ENCODE results near the gene ADAMTS12.
"Not testable (repeated sequence)": the region's sequence is repeated elsewhere in the genome, so short reads cannot be mapped to it uniquely, and the experiment has no call there.

The ADAMTS12 gene

GRCh38 chr5:33524476-33524875, 367.3 kb downstream of the ADAMTS12 start:
- no peak for DNase-seq (ENCODE audit: low spot score)

- no peak for DNase-seq (ENCODE audit: low spot score)
Observed at GRCh38 chr5:33523208-33523771, 368.5 kb downstream of the ADAMTS12 start.

GRCh38 chr5:33516421-33516820, 375.4 kb downstream of the ADAMTS12 start:
- no peak for DNase-seq (ENCODE audit: low spot score)

GRCh38 chr5:33515366-33515765, 376.4 kb downstream of the ADAMTS12 start:
- not testable (repeated sequence) for DNase-seq (ENCODE audit: low spot score)

GRCh38 chr5:33513462-33514185, 378.2 kb downstream of the ADAMTS12 start:
- DNase-seq (ENCODE audit: low spot score): no peak

GRCh38 chr5:33509036-33509435, 382.8 kb downstream of the ADAMTS12 start:
- DNase-seq (ENCODE audit: low spot score): no peak

- DNase-seq (ENCODE audit: low spot score): no peak
Observed at GRCh38 chr5:33507426-33507825, 384.4 kb downstream of the ADAMTS12 start.

- DNase-seq (ENCODE audit: low spot score): no peak
Observed at GRCh38 chr5:33504570-33504969, 387.2 kb downstream of the ADAMTS12 start.

GRCh38 chr5:33501899-33502298, 389.9 kb downstream of the ADAMTS12 start:
- DNase-seq (ENCODE audit: low spot score): no peak

- DNase-seq (ENCODE audit: low spot score): no peak
Observed at GRCh38 chr5:33501260-33501659, 390.5 kb downstream of the ADAMTS12 start.

GRCh38 chr5:33494466-33494865, 397.3 kb downstream of the ADAMTS12 start:
- DNase-seq (ENCODE audit: low spot score): no peak

- DNase-seq (ENCODE audit: low spot score): no peak
Observed at GRCh38 chr5:33491941-33492340, 399.8 kb downstream of the ADAMTS12 start.

GRCh38 chr5:33490071-33490665, 401.6 kb downstream of the ADAMTS12 start:
- DNase-seq (ENCODE audit: low spot score): peak; percentile 25

GRCh38 chr5:33489481-33490067, 402.2 kb downstream of the ADAMTS12 start:
- DNase-seq (ENCODE audit: low spot score): no peak

GRCh38 chr5:33488558-33489355, 403.0 kb downstream of the ADAMTS12 start:
- DNase-seq (ENCODE audit: low spot score): no peak

- no peak for DNase-seq (ENCODE audit: low spot score)
Observed at GRCh38 chr5:33487236-33487635, 404.6 kb downstream of the ADAMTS12 start.

- no peak for DNase-seq (ENCODE audit: low spot score)
Observed at GRCh38 chr5:33482335-33482734, 409.5 kb downstream of the ADAMTS12 start.

GRCh38 chr5:33480876-33481275, 410.9 kb downstream of the ADAMTS12 start:
- no peak for DNase-seq (ENCODE audit: low spot score)

GRCh38 chr5:33479311-33479710, 412.5 kb downstream of the ADAMTS12 start:
- no peak for DNase-seq (ENCODE audit: low spot score)

GRCh38 chr5:33477816-33478215, 414.0 kb downstream of the ADAMTS12 start:
- no peak for DNase-seq (ENCODE audit: low spot score)

GRCh38 chr5:33476992-33477391, 414.8 kb downstream of the ADAMTS12 start:
- DNase-seq (ENCODE audit: low spot score): no peak

- DNase-seq (ENCODE audit: low spot score): no peak
Observed at GRCh38 chr5:33475706-33476105, 416.1 kb downstream of the ADAMTS12 start.
